ENCODE data around the gene SLCO4A1.

Gene SLCO4A1

DNA sequence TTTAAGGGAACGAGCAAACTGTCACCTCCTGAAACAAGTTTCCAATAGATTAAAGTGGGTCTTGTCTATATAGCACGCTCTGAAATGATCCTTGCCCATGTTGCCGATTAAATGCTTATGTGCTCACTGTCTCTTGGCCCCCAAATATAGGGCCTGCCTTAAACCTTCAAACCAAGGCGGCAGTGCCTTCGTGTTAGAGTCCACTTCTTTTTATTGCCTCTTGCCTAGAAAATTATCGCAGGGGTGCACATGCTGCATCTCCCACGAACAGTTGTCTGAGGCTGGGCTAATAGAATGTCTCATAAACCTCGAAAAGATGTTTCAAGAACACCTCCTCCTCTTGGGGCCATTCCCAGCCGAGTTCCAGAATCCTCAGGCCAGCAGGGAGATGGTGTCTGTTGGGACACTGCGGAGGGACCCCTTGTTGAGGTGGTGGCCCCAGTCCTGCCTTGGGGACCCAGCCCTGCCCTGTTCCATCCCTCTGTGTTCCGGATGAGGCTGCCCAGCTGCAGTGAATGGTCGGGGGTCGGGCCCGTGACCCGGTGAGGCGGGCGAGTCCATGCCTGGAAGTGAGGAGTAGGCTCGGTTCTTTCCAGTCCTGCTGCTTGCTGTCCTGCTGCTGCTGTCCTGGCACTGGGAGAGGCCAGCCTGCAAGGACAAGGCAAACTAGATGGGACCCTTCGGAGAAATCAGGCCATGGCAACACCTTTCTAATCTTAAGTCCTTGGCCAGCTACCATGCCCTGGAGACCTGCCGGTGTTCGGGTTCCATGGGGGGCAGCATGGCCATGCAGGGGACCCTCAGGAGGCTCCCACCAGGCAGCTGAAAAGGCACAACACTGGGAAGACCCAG, 34.7 kb upstream of the SLCO4A1 start:
- DNase-seq (ENCODE audit: low read depth in 2 of 2), result no peak

DNA sequence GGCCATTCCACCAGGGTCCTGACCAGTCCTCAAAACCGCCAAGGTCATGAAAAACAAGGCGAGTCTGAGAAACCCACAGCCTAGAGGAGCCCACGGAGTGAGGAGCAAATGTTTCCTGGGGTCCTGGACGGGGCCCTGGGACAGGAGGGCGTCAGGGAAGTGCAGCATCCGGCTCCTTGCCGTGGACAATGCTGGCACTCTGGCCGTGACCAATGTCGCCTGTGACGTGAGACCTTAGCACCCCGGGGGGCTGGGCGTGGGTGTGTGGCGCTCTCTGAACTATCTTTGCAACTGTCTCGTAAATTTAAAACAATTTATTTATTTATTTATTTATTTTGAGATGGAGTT, 34.1 kb upstream of the SLCO4A1 start:
- no peak for DNase-seq (ENCODE audit: low read depth in 2 of 2)

DNA sequence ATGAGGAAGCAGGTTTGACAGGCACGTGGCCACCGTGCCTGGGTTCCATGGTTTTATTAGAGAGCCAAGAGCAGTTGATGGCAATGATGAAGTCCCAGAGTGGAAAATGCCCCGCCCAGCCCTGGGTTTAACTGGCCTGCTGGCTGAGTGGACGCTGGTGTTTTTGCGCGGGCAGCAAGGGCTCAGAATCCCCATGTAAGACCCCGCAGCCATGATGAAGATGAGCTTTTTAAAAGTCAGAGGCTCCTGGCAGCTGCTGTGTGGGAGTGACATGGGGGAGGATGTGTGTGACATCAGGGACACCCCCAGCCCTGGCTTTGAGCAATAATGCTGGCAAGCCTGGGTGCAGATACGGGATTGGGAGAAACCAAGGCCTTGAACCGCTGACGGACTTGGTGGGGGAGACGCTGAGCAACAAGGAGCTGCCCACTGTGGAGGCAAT, 33.0 kb upstream of the SLCO4A1 start:
- no peak for DNase-seq (ENCODE audit: low read depth in 2 of 2)

DNA sequence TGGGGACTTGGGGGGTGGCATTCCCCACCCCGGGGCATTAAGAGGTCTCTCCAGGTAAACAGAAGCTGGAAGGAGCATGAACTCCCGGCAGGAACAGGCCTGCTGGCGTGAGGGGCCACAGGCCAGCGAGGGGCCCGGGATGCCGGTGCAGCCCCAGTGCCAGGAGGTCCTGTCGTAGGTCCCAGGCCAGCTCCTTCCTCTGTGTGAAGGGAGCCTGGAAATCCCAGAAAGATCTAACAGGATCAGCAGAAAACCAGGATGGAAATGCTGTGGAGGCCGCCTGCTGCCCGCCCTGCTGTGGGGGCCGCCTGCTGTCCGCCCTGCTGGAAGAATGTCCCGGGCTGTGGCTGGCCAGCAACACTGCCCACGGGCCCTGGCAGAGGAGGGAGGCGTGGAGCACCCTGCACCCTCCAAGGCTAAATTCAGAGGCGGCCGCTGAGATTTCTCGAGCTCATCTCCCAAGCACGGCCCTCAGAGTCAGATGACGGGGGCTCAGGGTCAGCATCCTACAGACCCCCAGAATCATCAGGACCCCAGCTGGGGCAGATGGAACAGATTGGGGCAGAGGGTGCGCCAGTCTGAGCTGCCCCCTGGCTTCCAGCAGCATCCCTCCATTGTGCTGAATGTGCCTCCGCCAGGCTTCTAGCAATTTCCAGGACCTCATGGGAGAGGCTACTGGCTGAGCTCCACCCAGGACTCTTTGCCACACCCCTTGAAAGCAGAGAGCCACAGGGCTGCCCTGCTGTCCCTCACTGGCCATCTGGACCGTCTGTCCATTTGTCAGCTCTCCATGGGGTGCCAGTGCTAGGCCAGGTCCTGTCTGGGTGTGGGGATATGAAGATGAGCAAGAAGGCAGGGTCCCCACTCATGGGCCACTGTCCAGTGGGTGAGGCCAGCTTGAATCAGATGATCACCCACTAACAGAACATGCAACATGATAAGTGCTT, 32.2 kb upstream of the SLCO4A1 start:
- no peak for DNase-seq (ENCODE audit: low read depth in 2 of 2)

DNA sequence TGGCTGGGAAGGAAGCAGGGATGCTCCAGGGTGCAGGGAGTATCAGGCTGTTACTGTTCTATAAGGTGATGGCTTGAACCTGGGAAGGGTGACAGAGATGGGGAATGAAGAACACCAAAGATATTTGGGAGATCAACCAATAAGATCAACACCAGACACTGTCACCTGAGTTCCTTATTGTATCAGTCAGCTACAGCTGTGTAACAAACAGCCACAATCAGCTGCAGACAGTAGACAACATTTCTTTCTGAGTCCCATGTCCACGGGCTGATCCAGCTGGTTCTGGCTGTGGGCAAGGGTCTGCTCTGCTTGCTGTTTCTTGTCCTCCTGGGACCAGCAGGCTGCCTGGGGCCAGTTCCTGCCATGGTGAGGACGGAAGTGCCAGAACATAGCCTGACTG, 31.3 kb upstream of the SLCO4A1 start:
- DNase-seq (ENCODE audit: low read depth in 2 of 2), result no peak

DNA sequence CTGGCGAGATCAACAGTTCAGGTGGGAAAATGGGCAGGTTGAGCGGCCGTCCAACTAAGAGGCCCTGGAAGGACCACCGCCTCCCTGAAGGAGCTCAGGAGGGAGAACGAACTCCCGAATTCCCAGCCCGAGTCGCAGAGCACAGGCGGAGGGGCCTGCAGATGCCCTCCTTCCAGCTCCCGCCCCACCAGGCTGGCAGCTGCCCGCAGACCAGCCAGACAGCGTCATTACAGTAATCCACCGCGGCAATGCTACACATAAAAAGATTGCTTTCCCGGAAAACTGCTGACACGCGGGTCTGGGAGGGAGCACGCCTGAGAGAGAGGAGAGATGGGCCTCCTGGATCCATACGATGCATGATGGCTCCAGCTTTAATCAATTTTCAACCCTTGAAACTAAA, 30.5 kb upstream of the SLCO4A1 start:
- no peak for DNase-seq (ENCODE audit: low read depth in 2 of 2)

DNA sequence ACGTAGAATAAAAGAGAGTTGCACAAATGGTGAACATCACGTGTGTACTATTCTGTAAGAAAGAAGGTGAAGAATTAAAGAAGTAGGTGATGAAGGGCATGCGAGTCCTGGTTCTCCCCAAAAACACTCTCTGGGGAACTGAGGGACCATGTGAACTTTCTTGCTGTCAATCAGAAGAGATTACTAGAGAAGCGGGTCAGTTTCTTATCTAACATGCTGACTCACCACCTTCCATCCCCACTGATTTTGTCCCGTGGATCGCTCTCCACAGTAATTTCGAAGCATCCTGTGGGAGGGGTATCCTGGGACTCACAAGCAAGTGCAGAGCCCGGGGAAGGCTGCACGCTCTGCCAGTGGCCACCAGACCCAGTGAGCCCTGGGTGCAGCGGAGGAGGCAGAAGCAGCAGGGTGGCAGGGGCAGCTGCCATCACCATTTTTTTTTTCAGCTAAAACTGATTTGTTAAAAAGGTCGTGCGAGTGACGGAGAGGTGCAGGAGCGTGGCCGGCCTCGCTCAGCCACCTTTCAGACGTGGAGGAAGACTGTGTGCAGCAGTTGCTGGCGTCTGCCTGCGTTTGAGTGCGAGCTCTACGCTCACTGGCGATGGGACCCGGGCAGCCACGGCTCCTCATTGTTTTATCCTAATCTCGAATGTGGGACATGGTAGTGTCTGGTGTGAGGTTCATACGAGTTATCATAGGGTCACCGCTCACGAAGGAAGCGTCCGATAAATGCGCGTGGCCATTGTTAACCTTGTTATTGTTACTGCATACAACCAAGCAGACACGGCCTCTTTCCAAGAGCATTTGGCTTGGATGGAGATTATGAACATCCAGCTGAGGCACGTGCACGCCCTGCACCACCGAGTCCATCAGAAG, 28.0 kb upstream of the SLCO4A1 start:
- DNase-seq (ENCODE audit: low read depth in 2 of 2), result no peak

DNA sequence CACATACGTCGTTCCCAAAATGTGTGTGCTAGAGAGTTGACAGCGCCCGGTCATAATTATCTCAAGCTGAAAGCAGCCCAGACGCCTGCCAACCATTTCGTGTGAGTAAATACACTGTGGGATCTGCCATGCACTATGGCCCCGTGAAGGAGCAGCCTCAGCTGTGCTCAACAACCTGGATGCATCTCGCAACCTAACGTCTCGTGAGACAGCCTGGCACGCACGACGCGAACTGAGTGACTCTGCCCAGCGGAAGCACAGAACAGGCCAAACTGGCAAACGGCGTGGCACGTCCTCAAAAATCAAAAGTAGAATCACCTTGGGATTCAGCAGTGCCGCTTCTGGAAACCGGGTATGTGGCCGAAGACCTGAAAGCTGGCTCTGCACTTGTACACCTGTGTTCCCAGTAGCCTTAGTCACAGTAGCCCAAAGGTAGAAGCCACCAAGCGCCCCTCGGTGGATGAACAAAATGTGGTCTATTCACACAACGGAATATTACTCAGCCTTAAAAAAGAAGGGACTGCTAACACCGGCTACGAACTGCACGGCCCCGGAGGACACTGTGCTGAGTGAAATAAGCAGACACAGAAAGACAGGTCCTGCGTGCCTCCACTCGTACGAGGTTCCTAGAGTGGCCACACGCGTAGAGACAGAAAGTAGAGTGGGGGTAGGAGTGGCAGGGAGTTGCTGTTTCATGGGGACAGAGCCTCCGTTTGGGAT, 27.2 kb upstream of the SLCO4A1 start:
- DNase-seq (ENCODE audit: low read depth in 2 of 2), result no peak

DNA sequence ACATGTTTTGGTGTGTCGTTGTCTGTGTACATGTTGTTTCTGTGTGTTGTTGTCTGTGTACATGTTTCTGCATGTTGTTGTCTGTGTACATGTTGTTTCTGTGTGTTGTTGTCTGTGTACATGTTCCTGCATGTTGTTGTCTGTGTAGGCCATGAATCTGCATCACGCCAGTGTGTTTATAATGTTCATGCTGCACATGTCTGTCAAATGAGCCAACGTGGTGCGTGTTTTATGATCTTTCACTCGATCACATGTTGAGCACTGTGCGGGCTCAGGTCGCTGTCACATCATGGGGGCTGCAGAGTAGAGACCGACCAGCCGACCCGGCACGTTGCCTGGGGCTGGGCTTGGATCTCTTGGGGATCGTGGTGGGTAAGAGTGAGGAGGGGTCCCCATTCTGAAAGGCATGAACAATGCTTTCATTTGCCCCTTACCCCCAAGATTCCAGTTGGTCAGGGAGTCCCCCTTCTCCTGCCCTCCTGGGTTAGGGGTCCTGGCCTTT, 26.5 kb upstream of the SLCO4A1 start:
- DNase-seq (ENCODE audit: low read depth in 2 of 2), result no peak

DNA sequence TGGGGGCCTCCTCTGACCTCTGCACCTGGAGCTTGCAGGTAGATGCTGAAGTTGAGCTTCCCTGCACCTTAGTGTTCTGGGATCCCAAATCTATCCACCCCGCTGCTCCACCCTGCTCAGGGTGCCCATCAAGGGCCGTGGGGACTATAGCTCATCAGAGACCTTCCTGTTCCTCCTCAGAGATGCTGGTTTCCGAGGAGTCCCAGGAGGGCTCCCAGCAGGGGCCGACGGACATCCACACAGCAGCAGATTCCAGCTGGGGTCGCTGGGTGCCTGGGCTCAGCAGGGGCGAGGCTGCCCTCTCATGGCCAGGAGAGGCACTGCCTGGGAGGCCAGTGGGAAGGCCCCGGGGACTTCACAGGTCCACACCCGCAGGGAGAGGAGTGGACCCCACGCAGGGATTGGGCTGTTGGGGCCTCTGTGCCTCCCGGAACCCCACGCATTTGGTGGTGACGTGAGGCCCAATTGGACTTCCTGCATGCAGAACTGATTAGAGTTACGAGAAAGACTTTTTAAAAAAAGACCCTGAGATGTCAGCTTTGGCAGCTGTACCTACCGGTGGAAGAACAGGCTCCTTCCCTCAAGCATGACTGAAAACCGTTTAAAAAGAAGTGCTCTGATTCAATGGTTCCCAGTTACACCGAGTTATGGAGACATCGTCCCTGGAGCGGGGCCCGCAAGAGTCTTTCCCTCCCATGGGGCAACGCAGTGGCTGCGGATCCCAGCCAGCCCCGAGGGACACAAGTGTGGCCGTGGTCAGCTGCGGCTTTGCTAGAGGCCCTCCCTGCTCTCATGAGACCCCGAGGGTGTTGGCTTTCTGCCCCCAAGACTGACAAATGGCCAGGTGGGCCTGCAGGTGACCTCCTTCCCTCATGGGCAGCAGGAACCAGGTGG, 25.3 kb upstream of the SLCO4A1 start:
- DNase-seq (ENCODE audit: low read depth in 2 of 2), result peak; percentile 56 to 66

DNA sequence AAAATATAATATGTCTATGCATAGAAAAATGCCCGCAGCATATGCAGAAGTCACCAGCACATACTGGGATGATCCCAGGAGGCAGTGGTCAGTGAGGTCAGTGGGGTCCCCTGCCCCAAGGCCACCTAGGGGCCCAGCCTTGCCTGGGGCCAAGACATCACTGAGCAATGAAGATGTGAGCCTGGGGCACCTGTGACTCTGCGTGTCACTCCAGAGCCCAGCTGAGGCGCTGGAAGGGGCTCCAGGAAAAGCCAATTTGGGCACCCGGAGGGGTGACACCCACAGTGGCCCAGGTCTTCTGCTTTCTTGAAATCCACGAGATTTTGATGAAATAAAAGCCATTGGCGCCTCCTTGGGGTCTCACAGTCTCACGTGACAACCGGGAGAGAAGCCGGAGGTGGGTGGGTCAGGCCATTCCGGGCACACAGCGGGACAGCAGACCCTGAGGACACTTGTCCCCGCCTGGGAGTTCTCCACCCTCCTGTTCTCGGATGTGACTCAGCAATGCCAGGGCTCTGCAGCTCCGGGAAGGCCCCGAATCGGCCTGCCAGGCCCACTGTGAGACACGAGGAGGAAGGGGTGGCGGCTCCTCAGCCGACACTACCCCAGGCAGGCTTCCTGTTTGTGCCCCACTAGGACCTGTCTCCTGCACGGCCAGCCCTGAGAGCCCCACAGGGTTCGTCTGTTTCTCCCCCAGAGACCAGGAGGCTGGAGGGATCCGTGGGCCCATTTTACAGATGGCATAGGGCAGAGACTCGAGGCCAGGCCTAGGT, 24.4 kb upstream of the SLCO4A1 start:
- peak; percentile 56 to 60 for DNase-seq (ENCODE audit: low read depth in 2 of 2)

DNA sequence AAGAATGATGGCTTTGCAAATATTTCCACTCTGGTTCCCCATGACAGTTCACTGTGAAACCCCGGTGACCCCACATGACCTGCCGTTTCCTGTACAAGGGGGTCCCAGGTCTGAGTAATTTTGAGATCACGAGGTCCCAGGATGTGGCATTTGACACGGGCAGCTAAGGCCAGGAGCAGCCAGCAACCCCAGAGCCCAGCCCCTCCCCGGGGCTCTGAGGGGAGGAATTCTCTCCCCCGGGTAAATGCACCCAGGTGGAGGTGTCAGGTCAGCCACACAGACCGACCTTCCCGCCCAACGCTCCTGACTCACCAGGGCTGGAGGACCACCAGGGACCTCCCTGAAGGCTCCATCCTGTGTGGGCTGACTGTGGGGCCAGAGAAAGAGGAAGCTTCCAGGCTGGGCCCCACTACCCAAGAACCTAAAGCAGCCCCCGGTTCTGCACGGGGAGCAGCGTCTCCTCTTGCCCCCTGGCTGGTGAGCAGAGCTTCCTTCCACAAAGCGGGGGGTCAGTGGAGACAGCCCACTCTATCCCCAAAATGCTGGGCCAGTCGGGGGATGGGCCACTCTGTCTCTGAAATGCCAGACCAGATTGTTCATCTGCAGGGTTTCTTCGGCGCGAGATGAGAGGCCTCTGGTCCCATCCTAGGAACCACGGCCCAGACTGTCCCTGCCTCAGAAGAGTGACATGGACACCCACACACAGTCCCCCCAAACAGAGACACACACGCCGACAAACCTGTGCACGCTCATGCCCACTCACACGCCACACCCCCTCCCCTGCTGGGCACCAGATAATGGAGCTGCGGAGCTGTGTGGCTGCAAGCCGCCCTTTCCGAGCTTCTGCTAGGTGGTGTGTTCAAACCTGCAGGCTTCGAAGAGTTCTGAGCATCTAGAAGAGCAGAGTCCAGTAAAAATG, 23.4 kb upstream of the SLCO4A1 start:
- peak; percentile 45 to 57 for DNase-seq (ENCODE audit: low read depth in 2 of 2)

DNA sequence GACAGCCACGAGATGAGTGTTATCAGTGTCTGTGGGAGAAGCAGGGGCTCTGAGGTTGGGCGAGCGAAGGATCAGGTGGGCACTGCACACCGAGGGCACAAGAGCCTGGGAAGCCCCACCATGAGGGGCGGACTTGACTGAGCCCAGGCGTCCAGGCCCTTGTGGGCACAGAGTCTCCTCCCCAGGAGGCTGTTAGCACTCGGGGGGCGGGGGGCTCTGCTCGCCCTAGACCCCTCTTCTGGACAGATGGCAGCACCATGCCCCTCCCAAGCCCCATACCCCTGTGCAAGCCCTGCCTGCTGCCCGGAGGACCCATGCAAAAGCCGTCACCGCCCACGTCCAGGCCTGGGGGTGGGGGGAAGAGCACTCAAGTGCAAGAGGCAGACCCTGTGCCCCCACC, 21.7 kb upstream of the SLCO4A1 start:
- no peak for DNase-seq (ENCODE audit: low read depth in 2 of 2)

DNA sequence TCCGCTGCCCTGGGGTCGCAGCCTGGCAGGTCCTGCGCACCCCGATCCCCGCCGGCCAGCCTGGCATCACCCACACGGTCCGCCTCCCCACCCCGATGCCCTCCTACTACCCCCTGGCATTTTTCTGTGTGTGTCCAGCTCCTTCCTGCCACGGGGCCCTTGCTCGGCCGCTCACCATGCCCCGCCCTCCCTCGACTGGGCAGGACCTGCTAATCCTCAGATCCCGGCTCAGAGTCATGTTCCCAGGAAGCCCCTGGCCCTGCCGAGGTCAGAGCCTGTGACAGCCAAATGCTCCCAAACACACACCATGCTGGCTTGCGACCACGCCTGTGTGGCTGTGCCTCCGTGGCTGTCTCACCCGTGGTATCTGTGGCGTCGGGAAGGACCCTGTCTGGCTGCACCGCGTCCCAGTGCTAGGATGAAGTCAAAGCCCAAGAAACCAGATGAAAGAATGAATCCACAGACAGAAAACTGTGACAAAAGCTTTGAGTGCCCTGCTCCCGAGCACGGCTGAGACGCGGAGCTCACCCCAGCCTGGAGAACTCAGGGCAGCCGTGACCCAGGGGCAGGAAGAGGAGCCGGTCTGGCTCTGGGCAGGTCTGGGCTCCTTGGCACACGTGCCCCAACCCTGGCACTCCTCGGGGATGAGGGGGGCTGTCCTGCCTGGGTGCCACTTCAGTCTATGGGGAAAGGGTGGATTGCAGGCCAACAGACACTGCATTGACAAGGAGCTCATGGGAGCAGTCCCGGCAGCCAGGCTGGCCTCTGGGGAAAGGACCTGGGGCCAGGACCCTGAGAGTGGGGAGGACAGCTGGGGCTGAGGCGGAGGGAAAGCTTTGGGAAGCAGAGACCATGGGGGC, 20.8 kb upstream of the SLCO4A1 start:
- DNase-seq (ENCODE audit: low read depth in 2 of 2), result no peak

DNA sequence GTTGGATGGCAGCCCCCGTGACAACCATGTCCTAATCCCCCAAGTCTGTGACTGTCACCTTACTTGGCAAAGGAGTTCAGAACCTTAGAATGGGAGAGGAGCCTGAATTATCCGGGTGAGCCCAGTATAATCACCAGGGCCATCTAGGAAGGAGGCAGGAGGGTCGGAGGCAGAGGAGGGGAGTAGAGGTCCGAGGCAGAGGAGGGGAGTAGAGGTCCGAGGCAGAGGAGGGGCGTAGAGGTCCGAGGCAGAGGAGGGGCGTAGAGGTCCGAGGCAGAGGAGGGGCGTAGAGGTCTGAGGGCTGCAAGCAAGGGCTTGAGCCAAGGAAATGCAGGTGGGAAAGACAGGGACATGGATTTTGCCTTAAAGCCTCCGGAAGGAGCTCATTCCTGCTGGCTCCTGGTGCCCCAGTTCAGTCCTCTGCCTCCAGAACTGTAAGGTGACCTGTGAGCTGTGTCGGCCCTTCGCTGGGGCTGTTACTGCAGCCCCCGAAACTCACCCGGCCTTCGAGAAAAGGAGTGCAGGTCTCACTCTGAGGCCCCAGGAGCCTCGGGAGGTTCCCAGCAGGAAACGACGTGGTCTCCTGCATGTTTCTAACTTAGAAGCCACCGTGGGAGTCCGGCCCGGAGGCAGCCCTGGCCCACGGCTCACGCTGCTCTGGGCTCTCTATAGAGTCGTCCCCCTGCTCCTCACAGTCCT, 20.0 kb upstream of the SLCO4A1 start:
- DNase-seq (ENCODE audit: low read depth in 2 of 2), result no peak

DNA sequence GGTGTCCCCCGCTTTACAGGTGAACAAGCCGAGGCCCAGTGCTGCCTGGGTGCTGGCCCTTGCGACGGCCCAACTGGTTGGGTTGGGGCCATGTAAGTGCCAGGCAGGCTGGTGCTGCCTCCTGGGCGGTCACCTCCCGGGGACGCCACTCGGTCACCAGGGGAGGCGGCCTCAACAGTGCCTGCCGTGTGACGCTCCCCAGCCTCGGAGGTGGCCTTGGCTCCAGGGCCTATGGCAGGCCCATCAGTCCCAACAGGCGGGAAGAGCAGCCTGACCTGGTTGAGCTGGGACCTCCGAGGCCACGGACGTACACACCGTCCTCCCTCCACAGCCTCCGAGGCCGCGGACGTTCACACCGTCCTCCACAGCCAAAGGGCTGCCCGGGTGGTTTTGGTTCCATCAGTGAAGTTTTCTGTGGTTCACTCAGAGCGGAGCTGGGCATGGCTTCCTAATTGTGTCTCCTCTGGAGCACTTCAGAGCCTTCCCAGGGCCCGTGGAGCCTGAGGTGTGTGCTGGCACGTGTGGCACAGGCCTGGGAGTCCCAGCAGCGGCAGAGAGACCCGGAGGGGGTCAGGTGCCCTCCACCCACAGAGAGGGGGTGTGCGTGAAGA, 19.3 kb upstream of the SLCO4A1 start:
- DNase-seq (ENCODE audit: low read depth in 2 of 2), result no peak
